ENCODE measurements around the gene HRH3.

The HRH3 gene

DNA sequence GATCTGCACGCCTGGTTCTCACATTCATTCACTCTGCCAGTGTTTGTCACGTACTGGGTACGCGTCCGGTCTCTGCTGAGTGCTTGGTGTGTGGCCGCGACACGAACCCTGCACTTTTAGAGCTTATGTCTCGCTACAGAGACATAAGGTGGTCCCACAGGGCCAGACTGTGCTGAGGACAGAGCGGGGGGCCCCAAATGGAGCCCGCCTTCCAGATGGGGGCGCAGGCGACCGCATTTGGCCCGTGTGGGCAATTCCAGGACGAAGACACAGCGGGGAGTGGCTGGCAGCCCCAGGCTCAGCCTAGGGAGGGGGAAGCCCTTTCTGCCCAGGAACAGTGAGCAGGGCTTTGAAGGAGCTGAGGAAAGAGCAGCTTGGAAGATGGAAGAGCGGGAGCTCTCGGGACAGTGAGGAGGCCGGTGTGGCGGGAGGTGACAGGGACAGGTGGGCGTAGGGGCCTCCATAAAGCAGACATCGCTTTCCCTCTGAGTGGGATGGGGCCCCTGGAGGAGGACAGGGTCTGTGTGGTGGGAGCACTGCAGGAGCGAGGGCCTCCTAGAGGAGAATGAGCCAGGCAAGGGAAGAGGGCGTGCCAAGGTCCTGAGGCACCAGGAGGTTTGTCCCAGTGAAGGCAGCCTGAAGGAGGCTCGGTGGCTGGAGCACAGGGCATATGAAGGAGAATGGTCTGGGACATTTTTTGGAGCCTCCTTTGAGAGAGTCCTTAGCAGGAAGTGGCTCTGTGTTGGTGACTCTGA, 45.0 kb downstream of the HRH3 start:
- no peak for DNase-seq

DNA sequence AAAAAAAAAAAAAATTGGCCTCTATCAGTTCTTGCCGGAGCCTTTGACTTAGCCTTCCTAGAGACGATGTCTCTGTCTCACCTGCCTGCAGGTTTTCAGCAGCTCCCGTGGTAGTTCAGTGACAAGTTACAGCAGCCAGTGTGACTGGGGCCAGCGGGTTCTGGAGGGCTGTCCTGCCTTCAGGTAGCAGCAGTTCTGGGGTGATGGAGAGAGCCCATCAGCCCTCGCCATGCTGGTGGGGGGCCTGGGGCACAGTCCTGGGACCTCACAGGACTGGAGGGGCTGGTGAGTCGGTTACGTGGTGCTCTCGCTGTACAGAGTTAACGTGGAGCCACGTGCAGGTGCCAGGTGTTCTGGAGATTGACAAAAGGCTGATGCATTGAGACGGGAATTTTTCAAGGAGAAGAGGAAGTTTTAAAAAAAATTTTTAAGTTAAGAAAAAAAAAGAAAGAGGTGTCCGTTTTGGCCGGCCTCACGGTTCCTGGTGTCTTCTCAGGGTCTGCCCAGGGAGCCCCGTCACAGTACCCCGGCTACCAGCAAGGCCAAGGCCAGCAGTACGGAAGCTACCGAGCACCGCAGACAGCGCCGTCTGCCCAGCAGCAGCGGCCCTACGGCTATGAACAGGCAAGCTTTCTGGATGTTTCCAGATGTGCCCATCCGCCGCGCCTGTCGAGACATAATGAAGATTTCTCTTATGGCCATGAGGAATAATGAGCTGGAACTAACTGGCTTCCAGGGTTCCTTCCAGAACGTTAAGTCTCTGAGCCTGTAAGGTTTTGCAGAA, 45.9 kb downstream of the HRH3 start:
- no peak for DNase-seq

DNA sequence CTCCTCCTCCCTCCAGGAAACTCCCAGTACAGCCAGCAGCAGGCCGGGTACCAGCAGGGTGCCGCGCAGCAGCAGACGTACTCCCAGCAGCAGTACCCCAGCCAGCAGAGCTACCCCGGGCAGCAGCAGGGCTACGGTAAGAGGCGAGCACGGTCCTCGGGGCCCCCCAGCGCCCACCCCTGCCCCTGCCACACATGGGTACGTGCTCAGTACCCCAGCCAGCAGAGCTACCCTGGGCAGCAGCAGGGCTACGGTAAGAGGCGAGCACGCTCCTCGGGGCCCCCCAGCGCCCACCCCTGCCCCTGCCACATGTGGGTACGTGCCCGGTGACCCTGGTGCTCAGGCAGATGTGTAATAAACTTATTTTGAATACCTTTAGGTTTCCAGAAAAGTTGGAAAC, 47.4 kb downstream of the HRH3 start:
- no peak for DNase-seq

DNA sequence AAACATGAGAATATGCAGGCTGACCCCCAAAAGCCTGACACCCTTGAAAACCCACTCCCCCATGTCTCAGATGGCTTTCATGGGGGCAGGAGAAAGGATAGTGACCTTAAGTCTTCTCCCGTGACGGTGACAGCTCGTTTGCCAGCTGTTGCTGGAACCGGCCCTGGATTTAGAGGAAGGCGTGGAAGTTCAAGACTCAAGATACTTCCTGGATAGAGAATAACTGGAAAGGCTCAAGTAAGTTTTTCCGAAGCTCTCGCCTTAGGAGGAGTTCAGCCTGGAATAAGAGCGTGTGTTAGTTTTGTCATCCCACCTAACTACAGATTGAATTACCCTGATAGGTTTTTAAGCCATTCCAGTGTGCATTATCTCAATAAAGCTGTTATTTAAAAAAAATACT, 48.8 kb downstream of the HRH3 start:
- no peak for DNase-seq

DNA sequence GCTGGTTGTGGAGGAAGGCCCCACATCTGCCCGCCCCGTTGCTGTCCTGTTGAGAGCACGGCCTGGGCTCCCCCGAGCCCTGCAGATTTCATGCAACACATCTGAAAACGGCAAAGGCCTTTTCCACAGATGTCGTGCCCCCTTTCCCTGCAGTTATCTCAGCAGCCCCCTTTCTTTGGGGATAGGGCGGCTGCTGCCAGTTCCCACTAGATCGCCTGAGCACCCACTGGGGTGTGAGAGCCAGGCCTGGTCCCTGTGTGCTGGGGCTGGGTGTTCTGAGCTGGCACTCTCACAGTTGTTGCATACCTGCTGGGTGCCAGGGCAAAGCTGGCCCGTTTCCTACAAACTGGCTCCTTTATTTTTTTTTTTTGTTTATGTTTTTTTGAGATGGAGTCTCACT, 49.5 kb downstream of the HRH3 start:
- DNase-seq: no peak

DNA sequence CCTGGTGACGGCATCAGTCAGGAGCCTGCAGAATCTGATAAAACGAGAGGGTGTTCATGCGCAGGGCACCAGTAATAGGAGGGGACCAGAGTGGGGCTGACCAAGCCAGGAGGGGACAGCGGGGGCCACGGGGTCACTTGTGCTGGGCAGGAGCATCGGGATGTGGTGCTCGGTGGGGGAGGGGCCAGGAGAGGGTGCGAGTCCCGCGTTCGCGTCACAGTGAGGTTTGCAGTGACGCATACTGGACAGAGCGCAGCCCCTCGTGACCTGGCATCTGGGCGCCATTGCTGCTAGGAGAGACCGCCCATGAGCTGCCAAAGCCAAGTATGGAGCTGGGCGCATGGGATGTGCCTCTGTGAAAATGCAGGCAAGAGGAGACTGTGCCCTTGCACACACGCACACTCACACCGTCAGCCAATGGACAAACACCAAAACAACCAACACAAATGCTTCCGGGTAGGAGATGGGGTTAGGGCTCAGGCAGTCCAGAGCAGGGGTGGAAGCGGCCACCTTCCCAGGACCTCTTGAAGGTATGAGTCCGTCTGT, 51.1 kb downstream of the HRH3 start:
- no peak for DNase-seq

DNA sequence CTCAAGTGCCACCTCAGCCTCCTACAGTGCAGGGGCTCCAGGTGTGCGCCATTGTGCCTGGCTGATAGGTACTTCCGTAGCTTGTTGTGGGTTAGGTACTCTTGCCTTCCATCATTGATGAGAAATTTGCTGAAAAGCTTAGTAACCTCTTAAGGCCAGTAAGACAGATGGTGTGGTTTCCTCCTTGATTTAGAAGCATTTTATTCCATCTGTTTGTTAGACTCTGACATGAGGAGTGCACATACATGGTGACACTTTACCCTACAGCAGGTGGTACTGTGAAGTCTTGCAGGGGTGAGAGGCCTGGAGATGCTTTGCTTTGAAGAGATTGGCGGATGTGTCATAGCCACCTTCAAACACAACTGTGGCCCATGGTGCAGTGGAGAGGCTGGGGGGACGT, 52.0 kb downstream of the HRH3 start:
- DNase-seq: no peak

DNA sequence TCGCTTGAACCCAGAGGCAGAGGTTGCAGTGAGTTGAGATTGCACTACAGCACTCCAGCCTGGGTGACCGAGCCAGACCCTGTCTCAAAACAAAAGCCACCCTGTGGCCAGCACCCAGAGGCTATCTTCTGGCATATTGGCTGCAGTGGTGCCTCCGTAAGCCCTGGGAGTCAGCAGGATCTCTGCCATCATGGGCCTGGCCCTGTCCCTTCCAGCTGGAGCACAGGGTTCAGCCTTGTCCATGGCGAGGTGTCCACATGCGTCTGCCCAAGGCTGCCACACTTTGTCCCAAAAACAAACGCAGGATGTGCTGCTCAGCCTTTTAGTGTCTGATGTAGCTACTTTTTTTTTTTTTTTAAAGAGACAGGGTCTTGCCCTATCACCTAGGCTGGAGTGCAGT, 52.6 kb downstream of the HRH3 start:
- DNase-seq: no peak

DNA sequence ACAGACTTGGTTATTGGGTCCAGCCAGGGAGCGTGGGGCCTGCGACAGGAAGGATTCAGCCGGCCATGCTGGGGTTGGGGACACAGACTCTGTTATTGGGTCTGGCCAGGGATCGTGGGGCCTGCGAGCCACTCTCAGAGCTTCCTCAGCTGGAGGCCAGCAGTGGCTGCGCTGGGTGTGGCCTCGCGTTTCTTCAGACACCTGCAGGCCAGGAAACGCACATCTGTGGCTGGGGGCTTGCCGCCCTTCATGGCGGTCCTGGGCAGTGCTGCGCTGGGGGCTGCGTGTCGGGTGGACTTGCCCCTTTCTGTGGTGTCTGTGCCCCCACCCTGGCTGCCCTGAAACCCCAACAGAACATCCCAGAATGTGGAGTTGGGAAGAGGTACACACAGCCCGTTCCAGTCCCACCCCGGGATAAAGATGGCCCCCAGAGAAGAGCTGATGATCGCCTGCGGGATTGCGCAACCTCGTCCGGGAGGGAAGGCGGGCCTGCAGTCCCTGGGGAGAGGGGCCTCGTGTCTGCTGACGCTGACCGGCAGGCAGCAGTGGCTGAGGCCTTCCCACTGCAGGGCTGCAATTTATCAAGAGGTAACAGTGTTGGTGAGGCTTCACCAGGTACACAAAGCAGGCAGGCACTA, 54.2 kb downstream of the HRH3 start:
- no peak for DNase-seq
